ENCODE data around the gene NDFIP2. TPM values are rescaled to one million over a fixed set of nuclear protein-coding genes. Genes with fewer than 3 reads are reported as not detected.

NDFIP2 gene
- total RNA-seq, 1 experiment from 2014 or later = 31.0 TPM

- Histone ChIP-seq H2BK5ac (ENCODE audit: insufficient read length, low read length) (no peak overlapping the region), H3K4ac (ENCODE audit: low read depth, low read length) (no peak overlapping the region), H3K27me3 (ENCODE audit: insufficient read depth, low read length) (no peaks in the 10 kb centered on the region), H3K14ac (ENCODE audit: insufficient read depth, low read length) (no peak overlapping the region), H3K4me2 (ENCODE audit: insufficient read depth, insufficient read length, low read length) (no peak overlapping the region), H4K8ac (replicated peaks; ENCODE audit: insufficient read length, low read depth, low read length) (no peak overlapping the region), H3K27ac (ENCODE audit: insufficient read length, low read depth, low read length) (no peak overlapping the region), H3K23ac (ENCODE audit: insufficient read length, low read depth, low read length) (no peak overlapping the region), H3T11ph (ENCODE audit: low read length) (no peak overlapping the region), H4K20me1 (ENCODE audit: control insufficient read depth, insufficient read depth, insufficient read length) (no peaks in the 10 kb centered on the region), H4K91ac (ENCODE audit: insufficient read length, low read depth, low read length) (no peak overlapping the region), H2AFZ (ENCODE audit: low read length) (no peak overlapping the region), H3K56ac (ENCODE audit: insufficient read length, low read depth, low read length) (no peak overlapping the region), H3K79me1 (ENCODE audit: insufficient read depth, low read depth, low read length, poor library complexity, severe bottlenecking) (no peaks in the 10 kb centered on the region), H3K9ac (ENCODE audit: extremely low read depth, insufficient read length, low read length) (no peak overlapping the region), H2BK120ac (ENCODE audit: low read depth, low read length, poor library complexity, severe bottlenecking) (no peak overlapping the region), H4K5ac (ENCODE audit: insufficient read length, low read depth, low read length) (no peak overlapping the region), H3K18ac (ENCODE audit: insufficient read length, low read depth, low read length) (no peak overlapping the region), H3K23me2 (ENCODE audit: insufficient read length, low read depth, low read length, poor library complexity, severe bottlenecking) (no peaks in the 10 kb centered on the region), H3K4me1 (ENCODE audit: insufficient read depth, low read length) (no peaks in the 10 kb centered on the region), H3K9me3 (ENCODE audit: control insufficient read depth, low read depth, low read length) (no peaks in the 10 kb centered on the region), H2BK15ac (ENCODE audit: low read depth, low read length) (no peak overlapping the region), H3K79me2 (ENCODE audit: insufficient read depth, low read length) (peaks cover 10% of the 10 kb centered on the region; the same call in 1 of the 2 replicates), H2BK20ac (ENCODE audit: low read depth, low read length, poor library complexity, severe bottlenecking) (no peak overlapping the region), H2AK5ac (ENCODE audit: insufficient read length, low read length) (no peak overlapping the region), H2BK12ac (ENCODE audit: insufficient read length, low read depth, low read length) (no peak overlapping the region)
- TF ChIP-seq, protein P1, sequence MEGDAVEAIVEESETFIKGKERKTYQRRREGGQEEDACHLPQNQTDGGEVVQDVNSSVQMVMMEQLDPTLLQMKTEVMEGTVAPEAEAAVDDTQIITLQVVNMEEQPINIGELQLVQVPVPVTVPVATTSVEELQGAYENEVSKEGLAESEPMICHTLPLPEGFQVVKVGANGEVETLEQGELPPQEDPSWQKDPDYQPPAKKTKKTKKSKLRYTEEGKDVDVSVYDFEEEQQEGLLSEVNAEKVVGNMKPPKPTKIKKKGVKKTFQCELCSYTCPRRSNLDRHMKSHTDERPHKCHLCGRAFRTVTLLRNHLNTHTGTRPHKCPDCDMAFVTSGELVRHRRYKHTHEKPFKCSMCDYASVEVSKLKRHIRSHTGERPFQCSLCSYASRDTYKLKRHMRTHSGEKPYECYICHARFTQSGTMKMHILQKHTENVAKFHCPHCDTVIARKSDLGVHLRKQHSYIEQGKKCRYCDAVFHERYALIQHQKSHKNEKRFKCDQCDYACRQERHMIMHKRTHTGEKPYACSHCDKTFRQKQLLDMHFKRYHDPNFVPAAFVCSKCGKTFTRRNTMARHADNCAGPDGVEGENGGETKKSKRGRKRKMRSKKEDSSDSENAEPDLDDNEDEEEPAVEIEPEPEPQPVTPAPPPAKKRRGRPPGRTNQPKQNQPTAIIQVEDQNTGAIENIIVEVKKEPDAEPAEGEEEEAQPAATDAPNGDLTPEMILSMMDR (conservative IDR thresholded peaks at IDR 0.05) = no peak
- H3K4me1 Mint-ChIP-seq = no peaks in the 10 kb centered on the region
- H3K36me3 Mint-ChIP-seq (ENCODE audit: insufficient read depth in 1 of 3, low read depth in 3 of 3) = no peaks in the 10 kb centered on the region; a peak in 1 of 7 replicates
- no peak for DNase-seq
- no peak overlapping the region for H3K4me3 Mint-ChIP-seq
- H3K27me3 Mint-ChIP-seq (ENCODE audit: low read depth) = no peaks in the 10 kb centered on the region
- no peak overlapping the region for H3K27ac Mint-ChIP-seq
- no peaks in the 10 kb centered on the region for H3K9me3 Mint-ChIP-seq
- no CpG with 5 or more reads among the region's 6 CpGs for WGBS (ENCODE audit: extremely low coverage, insufficient read length, low lambda C conversion rate)
Measured at GRCh38 chr13:79508224-79508961, 27.4 kb downstream of the NDFIP2 start.

All from H9 (cell line).